H1 (cell line): Measurements from ENCODE around the gene RBM4B. TPM values are rescaled to one million over a fixed set of nuclear protein-coding genes. Genes with fewer than 3 reads are reported as not detected.

Experiments
- CTCF ChIA-PET: fragments of 300-600 bp; sonication (Branson Sonifier 250); formaldehyde crosslinking; loops from one replicate; lab custom pipeline; 2021; ENCODE audit not compliant: partially characterized antibody; lab: Charles Lee
- POLR2A ChIA-PET: fragments of 300-600 bp; sonication (Branson Sonifier 250); formaldehyde crosslinking; loops from one replicate; lab custom pipeline; 2021; ENCODE audit warnings: inconsistent platforms; ENCODE audit not compliant: partially characterized antibody; lab: Charles Lee
- DNase-seq, 2 experiments: peaks; one replicate each; pipeline versions ENCODE4 v3.0.0 to v3.0.0-alpha.2; 2010 to 2022; ENCODE audit warnings: low spot score in 2 of 2, low read depth in 1 of 2, mixed read lengths in 1 of 2
- FAIRE-seq: peaks from 2 replicates; lab custom pipeline; 2011; peaks lifted over from hg19 to GRCh38; lab: Jason Lieb, UNC
- H2AFZ ChIP-seq: 2 replicates; pipeline ENCODE4 v1.8.1; 2012; ENCODE audit warnings: low read length, inconsistent platforms
- H2AK5ac ChIP-seq: 2 replicates; pipeline ENCODE4 v1.6.1; 2013; ENCODE audit warnings: low read depth, low read length
- H2BK120ac ChIP-seq: replicated peaks from 2 replicates; pipeline ENCODE3; 2013; ENCODE audit warnings: low read depth, low read length, inconsistent platforms
- H2BK12ac ChIP-seq: 2 replicates; pipeline ENCODE4 v1.6.1; 2013; ENCODE audit warnings: low read depth, low read length
- H2BK15ac ChIP-seq: 2 replicates; pipeline ENCODE4 v1.6.1; 2013; ENCODE audit warnings: low read length
- H2BK20ac ChIP-seq: 2 replicates; pipeline ENCODE4 v1.6.1; 2013; ENCODE audit warnings: low read length
- H2BK5ac ChIP-seq: 2 replicates; pipeline ENCODE4 v1.6.1; 2013; ENCODE audit warnings: low read depth, low read length
- H3K14ac ChIP-seq: 2 replicates; pipeline ENCODE4 v1.6.1; 2013; ENCODE audit warnings: inconsistent platforms; ENCODE audit not compliant: insufficient read length
- H3K18ac ChIP-seq: 2 replicates; pipeline ENCODE4 v1.6.1; 2013; ENCODE audit warnings: low read length; ENCODE audit errors: extremely low read depth
- H3K23ac ChIP-seq: 2 replicates; pipeline ENCODE4 v1.6.1; 2013; ENCODE audit warnings: inconsistent platforms; ENCODE audit not compliant: insufficient read length
- H3K23me2 ChIP-seq: 2 replicates; pipeline ENCODE4 v1.6.1; 2013; ENCODE audit warnings: low read depth, low read length
- H3K27ac ChIP-seq: 2 replicates; pipeline ENCODE4 v1.6.1; 2011; ENCODE audit warnings: low read depth, low read length, inconsistent platforms
- H3K27me3 ChIP-seq, 4 experiments: replicated peaks in 1 of 4; 1 replicate in 1 of 4; 2 replicates in 3 of 4; pipeline versions ENCODE4 v1.6.1 to v1.8.1; 2011 to 2013; ENCODE audit warnings: low read length in 3 of 4, mild to moderate bottlenecking in 3 of 4, inconsistent platforms in 2 of 4, mixed read lengths in 2 of 4, moderate library complexity in 1 of 4; ENCODE audit not compliant: control insufficient read depth in 3 of 4, insufficient read depth in 3 of 4; ENCODE audit errors: extremely low read depth in 1 of 4
- H3K36me3 ChIP-seq, 4 experiments: 2 replicates each; pipeline versions ENCODE4 v1.6.1 to v1.8.1; 2011 to 2013; ENCODE audit warnings: mild to moderate bottlenecking in 4 of 4, low read length in 3 of 4, moderate library complexity in 2 of 4, control low read depth in 1 of 4, inconsistent platforms in 1 of 4; ENCODE audit not compliant: insufficient read depth in 4 of 4, control insufficient read depth in 2 of 4
- H3K4ac ChIP-seq: replicated peaks from 2 replicates; pipeline ENCODE3; 2013; ENCODE audit warnings: low read length, low read depth, mixed read lengths, inconsistent platforms; ENCODE audit not compliant: insufficient read length
- H3K4me1 ChIP-seq, 4 experiments: replicated peaks in 1 of 4; 1 replicate in 1 of 4; 2 replicates in 3 of 4; pipeline versions ENCODE4 v1.6.1 to v1.8.1; 2011 to 2013; ENCODE audit warnings: low read length in 3 of 4, inconsistent platforms in 2 of 4, mixed read lengths in 1 of 4; ENCODE audit not compliant: insufficient read depth in 4 of 4, control insufficient read depth in 3 of 4
- H3K4me2 ChIP-seq, 2 experiments: 2 replicates each; pipeline versions ENCODE4 v1.6.1 to v1.8.1; 2011 to 2013; ENCODE audit warnings: low read depth in 2 of 2, low read length in 2 of 2, control low read depth in 1 of 2, inconsistent platforms in 1 of 2, mild to moderate bottlenecking in 1 of 2; ENCODE audit not compliant: insufficient read depth in 1 of 2
- H3K4me3 ChIP-seq, 4 experiments: fragments of 200-600, 300-600 bp in 1 of 4; sonication (generic), shearing (Covaris generic), sonication (Bioruptor Twin) in 1 of 4; 2 replicates each; pipeline versions ENCODE4 v1.5.1 to v1.8.1; 2011 to 2016; ENCODE audit warnings: low read length in 4 of 4, low read depth in 3 of 4, control low read depth in 2 of 4, inconsistent platforms in 2 of 4, mild to moderate bottlenecking in 2 of 4, mixed read lengths in 1 of 4, moderate library complexity in 1 of 4; ENCODE audit not compliant: insufficient read depth in 2 of 4; ENCODE audit errors: extremely low read depth in 1 of 4
- H3K56ac ChIP-seq: replicated peaks from 2 replicates; pipeline ENCODE3; 2013; ENCODE audit warnings: low read depth, mild to moderate bottlenecking, mixed read lengths, low read length, inconsistent platforms; ENCODE audit not compliant: insufficient read length
- H3K79me1 ChIP-seq: 2 replicates; pipeline ENCODE4 v1.6.1; 2013; ENCODE audit warnings: low read depth, low read length, control low read depth
- H3K79me2 ChIP-seq, 2 experiments: 2 replicates each; pipeline versions ENCODE4 v1.6.1 to v1.8.1; 2012 to 2013; ENCODE audit warnings: low read length in 2 of 2, mild to moderate bottlenecking in 2 of 2, inconsistent platforms in 1 of 2; ENCODE audit not compliant: insufficient read depth in 2 of 2, control insufficient read depth in 1 of 2
- H3K9ac ChIP-seq, 4 experiments: replicated peaks in 1 of 4; 1 replicate in 1 of 4; 2 replicates in 3 of 4; pipeline versions ENCODE4 v1.6.1 to v1.8.1; 2011 to 2013; ENCODE audit warnings: low read depth in 3 of 4, low read length in 3 of 4, control low read depth in 2 of 4, mild to moderate bottlenecking in 2 of 4, moderate library complexity in 2 of 4, inconsistent platforms in 1 of 4; ENCODE audit errors: extremely low read depth in 1 of 4
- H3K9me3 ChIP-seq, 2 experiments: 2 replicates each; pipeline versions ENCODE4 v1.6.1 to v1.8.1; 2012 to 2013; ENCODE audit warnings: mild to moderate bottlenecking in 2 of 2, moderate library complexity in 2 of 2, control low read depth in 1 of 2, inconsistent platforms in 1 of 2, low read depth in 1 of 2, low read length in 1 of 2, mixed read lengths in 1 of 2; ENCODE audit not compliant: insufficient read depth in 2 of 2
- H4K20me1 ChIP-seq, 2 experiments: replicated peaks in 1 of 2; 2 replicates each; pipeline versions ENCODE3 to v1.8.1; 2011 to 2013; ENCODE audit warnings: inconsistent platforms in 2 of 2, low read length in 2 of 2, mild to moderate bottlenecking in 1 of 2; ENCODE audit not compliant: insufficient read depth in 2 of 2, control insufficient read depth in 1 of 2
- H4K5ac ChIP-seq: 2 replicates; pipeline ENCODE4 v1.6.1; 2013; ENCODE audit warnings: low read length, low read depth, mixed read lengths, inconsistent platforms; ENCODE audit not compliant: insufficient read length
- H4K8ac ChIP-seq: 2 replicates; pipeline ENCODE4 v1.8.0; 2013; ENCODE audit warnings: mild to moderate bottlenecking, moderate library complexity, low read length, inconsistent platforms; ENCODE audit not compliant: insufficient read depth; ENCODE audit errors: extremely low read depth
- H4K91ac ChIP-seq: replicated peaks from 2 replicates; pipeline ENCODE3; 2013; ENCODE audit warnings: low read length, mixed read lengths, inconsistent platforms; ENCODE audit not compliant: insufficient read length
- CBX5 ChIP-seq: fragments of 300-800, 300-1000 bp; sonication (generic); IDR thresholded peaks from 2 replicates; pipeline ENCODE4 v1.7.1; 2016; ENCODE audit warnings: antibody characterized with exemption, low read length, low read depth
- MAFK ChIP-seq: IDR thresholded peaks from 2 replicates; pipeline ENCODE4 v1.6.1; 2012; ENCODE audit warnings: low read depth, mild to moderate bottlenecking, improper control_type of control experiment, low read length
- MAX ChIP-seq: IDR thresholded peaks from 2 replicates; pipeline ENCODE4 v1.6.1; 2012; ENCODE audit warnings: inconsistent platforms
- NRF1 ChIP-seq: IDR thresholded peaks from 2 replicates; pipeline ENCODE4 v1.6.1; 2011; ENCODE audit warnings: mild to moderate bottlenecking, low read depth, low read length, improper control_type of control experiment
- SIN3A ChIP-seq, 2 experiments: IDR thresholded peaks in 1 of 2; conservative IDR thresholded peaks in 1 of 2; 2 replicates each; pipeline ENCODE4 v1.6.1; 2011 to 2012; ENCODE audit warnings: low read length in 2 of 2, improper control_type of control experiment in 1 of 2, low read depth in 1 of 2, mild to moderate bottlenecking in 1 of 2
- SP4 ChIP-seq: IDR thresholded peaks from 2 replicates; pipeline ENCODE4 v1.6.1; 2012; ENCODE audit warnings: low read length, inconsistent platforms
- SUZ12 ChIP-seq: fragments of 200-600 bp; sonication (generic); IDR thresholded peaks from 2 replicates; pipeline ENCODE4 v1.6.1; 2012; ENCODE audit warnings: mild to moderate bottlenecking, inconsistent platforms, low read length, moderate library complexity, mixed read lengths
- WGBS, 2 experiments: shearing (Covaris generic) in 1 of 2; methylation state at CpG; one replicate each; pipeline versions ENCODE4 v1.1.6 to v1.1.7; 2013 to 2015; ENCODE audit warnings: low lambda C conversion rate in 2 of 2, mixed read lengths in 2 of 2, inconsistent platforms in 1 of 2, low coverage in 1 of 2, missing lambda C conversion rate in 1 of 2; ENCODE audit not compliant: insufficient replicate concordance in 2 of 2, insufficient coverage in 1 of 2, insufficient read length in 1 of 2; ENCODE audit errors: extremely low coverage in 1 of 2, missing lambda C conversion rate in 1 of 2; 5-methylcytosine and 5-hydroxymethylcytosine counted together
- polyA plus RNA-seq, 7 experiments: library from polyadenylated mRNA; depleted of rRNA in 3 of 7; stranded (reverse) in 5 of 7; unstranded in 2 of 7; fragments of >200 nt in 5 of 7; fragments of 200-250 nt in 2 of 7; gene quantifications; 1 replicate in 5 of 7; 2 replicates in 1 of 7; 4 replicates in 1 of 7; pipeline versions ENCODE4 v1.2.1 to v1.2.3, GENCODE V29; 2011 to 2013; ENCODE audit warnings: missing spikeins in 2 of 7, mixed read lengths in 2 of 7
- total RNA-seq: library from RNA; stranded (reverse); fragmentation: NEBNext Ultra II Directional; extraction: Animal tissue kit (Norgen Biotek cat#: 25700); gene quantifications from 2 replicates; pipeline ENCODE4 v1.2.1, GENCODE V29; 2021

Gene RBM4B
- total and polyA plus RNA-seq, 2 of the 8 experiments (the other 6 are each of a cell fraction or from before 2014, with no cell fraction given) = 27.5 to 30.5 TPM

GRCh38 chr11:66651016-66651415 lies 26.7 kb downstream of the RBM4B start:
- H4K91ac ChIP-seq = no peak overlapping the region
- POLR2A ChIA-PET = interaction anchor here (1.6 to 66.2 kb wide), 4 partner anchors 8 to 124 kb away, joined by 3 to 2165 read pairs (median 1093); partner anchors contain the start of genes CCDC87, CCS, RBM14 and RBM4
- H4K5ac ChIP-seq = no peak overlapping the region
- H2BK20ac ChIP-seq = no peak overlapping the region
- no peaks in the 10 kb centered on the region for H3K4me1 ChIP-seq
- no peak overlapping the region for H2BK120ac ChIP-seq
- no peak overlapping the region for H2AFZ ChIP-seq
- no peak overlapping the region for H3K9ac ChIP-seq
- CTCF ChIA-PET = interaction anchor here (0.5 to 0.7 kb wide), 2 partner anchors 42 to 1181 kb away, joined by 3 read pairs; no protein-coding TSS in a partner anchor
- no peak overlapping the region for H4K8ac ChIP-seq
- no peak overlapping the region for H3K14ac ChIP-seq
- WGBS, 2 experiments = 97% methylated on average over 2 of the region's 2 CpGs; no CpG with 5 or more reads in 1 of the 2 experiments
- no peak overlapping the region for H3K27ac ChIP-seq
- H4K20me1 ChIP-seq = peaks cover 9 to 23% of the 10 kb centered on the region in 2 experiments
- DNase-seq = no peak
- H3K18ac ChIP-seq = no peak overlapping the region
- no peak overlapping the region for H2BK5ac ChIP-seq
- no peak overlapping the region for H2BK15ac ChIP-seq
- no peak overlapping the region for H2BK12ac ChIP-seq
- H3K27me3 ChIP-seq = no peaks in the 10 kb centered on the region
- no peak overlapping the region for H3K23ac ChIP-seq
- H3K4me3 ChIP-seq = no peak overlapping the region
- H3K4me2 ChIP-seq = no peak overlapping the region
- FAIRE-seq = no peak
- peaks cover 11% of the 10 kb centered on the region for H3K79me1 ChIP-seq
- H3K4ac ChIP-seq = no peak overlapping the region
- no peaks in the 10 kb centered on the region for H3K9me3 ChIP-seq
- peaks cover 17 to 56% (median 32%) of the 10 kb centered on the region in 4 experiments for H3K36me3 ChIP-seq
- H2AK5ac ChIP-seq = no peak overlapping the region
- peaks cover 12 to 80% of the 10 kb centered on the region in 2 experiments for H3K79me2 ChIP-seq
- no peaks in the 10 kb centered on the region for H3K23me2 ChIP-seq
- H3K56ac ChIP-seq = no peak overlapping the region
- TF ChIP-seq NRF1 (no peak), MAFK (no peak), SIN3A (conservative IDR thresholded peaks at IDR 0.05 in 1 of 2, IDR thresholded peaks at IDR 0.05 in 1 of 2; ENCODE audit: low read depth in 1 of 2, low read length in 2 of 2) (no peak), CBX5 (no peak), SUZ12 (no peak), MAX (no peak), SP4 (no peak)
